Heart left ventricle (tissue), 16 donors: ENCODE results near the gene ISY1. TPM values are rescaled to one million over a fixed set of nuclear protein-coding genes. Genes with fewer than 3 reads are reported as not detected.

ENCODE experiments used
- ATAC-seq, 4 donors: fragments of 200-7000 bp; cut with Tn5 transposase; one replicate each; pipeline ENCODE4 v1.9.1; 2020 to 2022; ENCODE audit warnings: moderate library complexity in 4 of 4, mild to moderate bottlenecking in 3 of 4, moderate number of reproducible peaks in 1 of 4
- DNase-seq, 5 donors: peaks; one replicate each; pipeline ENCODE4 v3.0.0-alpha.2; 2020
- H3K27ac ChIP-seq, 12 donors: fragments of 200-600 bp; sonication (generic) in 4 of 12; one replicate each; pipeline versions ENCODE4 v1.5.0 to v1.8.0; 2016 to 2022; ENCODE audit warnings: mild to moderate bottlenecking in 2 of 12
- H3K27me3 ChIP-seq, 9 donors: fragments of 200-600 bp; sonication (generic) in 2 of 9; one replicate each; pipeline versions ENCODE4 v1.5.1 to v1.8.0; 2016 to 2022; ENCODE audit warnings: mild to moderate bottlenecking in 3 of 9
- H3K36me3 ChIP-seq, 9 donors: fragments of 200-600 bp; sonication (generic) in 2 of 9; one replicate each; pipeline versions ENCODE4 v1.5.0 to v1.8.0; 2018 to 2022; ENCODE audit warnings: mild to moderate bottlenecking in 2 of 9
- H3K4me1 ChIP-seq, 12 donors: fragments of 200-600 bp; sonication (generic) in 4 of 12; one replicate each; pipeline versions ENCODE4 v1.5.0 to v1.8.0; 2016 to 2022; ENCODE audit warnings: mild to moderate bottlenecking in 3 of 12
- H3K4me3 ChIP-seq, 12 donors: fragments of 200-600 bp; sonication (generic) in 4 of 12; one replicate each; pipeline versions ENCODE4 v1.5.0 to v1.8.0; 2017 to 2022; ENCODE audit warnings: mild to moderate bottlenecking in 9 of 12, moderate library complexity in 4 of 12
- H3K9me3 ChIP-seq, 12 donors: fragments of 200-600 bp; sonication (generic) in 4 of 12; one replicate each; pipeline versions ENCODE4 v1.5.0 to v1.8.0; 2016 to 2022; ENCODE audit warnings: mild to moderate bottlenecking in 1 of 12
- CTCF ChIP-seq, 12 donors: fragments of 200-600 bp; sonication (generic) in 4 of 12; IDR thresholded peaks; one replicate each; pipeline versions ENCODE4 v1.5.0 to v1.8.0; 2018 to 2022; ENCODE audit warnings: antibody characterized with exemption in 12 of 12, mild to moderate bottlenecking in 5 of 12
- POLR2A ChIP-seq, 2 donors: fragments of 450-650 bp; IDR thresholded peaks; one replicate each; pipeline ENCODE4 v1.6.1; 2017; ENCODE audit warnings: antibody characterized with exemption in 2 of 2, mild to moderate bottlenecking in 2 of 2, moderate library complexity in 2 of 2
- WGBS, 4 donors: extraction: QIAGEN DNeasy Blood & Tissue Kit in 2 of 4; methylation state at CpG; one replicate each; pipeline versions ENCODE4 v1.1.5 to v1.1.7; 2013 to 2018; 5-methylcytosine and 5-hydroxymethylcytosine counted together
- intact Hi-C, 10 donors: fragments of 100-400 bp; cut with DNase I; formaldehyde crosslinking; loops; one replicate each; pipeline versions ENCODE4 v1.11.1 to v1.14.2; 2022
- polyA plus RNA-seq, 2 donors: library from polyadenylated mRNA; stranded (reverse); fragments of 200-250 nt; gene quantifications; one replicate each; pipeline ENCODE4 v1.2.3, GENCODE V29; 2013
- total RNA-seq, 9 donors: library from RNA; depleted of rRNA in 2 of 9; stranded (reverse); fragments of >200 nt in 2 of 9; fragmentation: NEBNext Ultra II Directional in 3 of 9; extraction: Animal tissue kit (Norgen Biotek cat#: 25700) in 3 of 9; gene quantifications; one replicate each; pipeline versions ENCODE4 v1.1.0 to v1.2.4, GENCODE V29; 2016 to 2023
- donor health status: ischemic (EF 13 %, LVEDD 7.1; RV severe dilation, severe dysfunction).
- donor health status: healthy with polysubstance abuse.
- donor health status: DM: no; HTN: yes; CAD: no.
- donor health status: DM: no; HTN: no; CAD: no.
- donor health status: ischemic (EF 25% LVEDD 6.9; RV normal size, moderate dysfunction).
- donor health status: ischemic (EF 25% LVEDD 5.7; RV mildly dilated, moderate dysfunction).
- donor health status: healthy.
- donor health status: DM: yes; HTN: yes; CAD: no.
- donor health status: ischemic (EF 35%, LVEDD 5.7; RV mildly dilated, moderate dysfunction).
- donor health status: nonischemic (EF 11% LVEDD 7.7; RV severe dilation, severe dysfunction).
- donor health status: DM: yes; HTN: yes; CAD: no.
- donor health status: PGD.
- donor health status: ischemic (EF 29% LVEDD 5.4; RV normal size, mild dysfunction).
- donor health status: nonischemic (EF 23%, LVEDD 6.1; RV moderate dilation, normal function).

The ISY1 gene
- total and polyA plus RNA-seq, 11 donors, result 14.9 to 31.2 (median 24.5) TPM

DNA sequence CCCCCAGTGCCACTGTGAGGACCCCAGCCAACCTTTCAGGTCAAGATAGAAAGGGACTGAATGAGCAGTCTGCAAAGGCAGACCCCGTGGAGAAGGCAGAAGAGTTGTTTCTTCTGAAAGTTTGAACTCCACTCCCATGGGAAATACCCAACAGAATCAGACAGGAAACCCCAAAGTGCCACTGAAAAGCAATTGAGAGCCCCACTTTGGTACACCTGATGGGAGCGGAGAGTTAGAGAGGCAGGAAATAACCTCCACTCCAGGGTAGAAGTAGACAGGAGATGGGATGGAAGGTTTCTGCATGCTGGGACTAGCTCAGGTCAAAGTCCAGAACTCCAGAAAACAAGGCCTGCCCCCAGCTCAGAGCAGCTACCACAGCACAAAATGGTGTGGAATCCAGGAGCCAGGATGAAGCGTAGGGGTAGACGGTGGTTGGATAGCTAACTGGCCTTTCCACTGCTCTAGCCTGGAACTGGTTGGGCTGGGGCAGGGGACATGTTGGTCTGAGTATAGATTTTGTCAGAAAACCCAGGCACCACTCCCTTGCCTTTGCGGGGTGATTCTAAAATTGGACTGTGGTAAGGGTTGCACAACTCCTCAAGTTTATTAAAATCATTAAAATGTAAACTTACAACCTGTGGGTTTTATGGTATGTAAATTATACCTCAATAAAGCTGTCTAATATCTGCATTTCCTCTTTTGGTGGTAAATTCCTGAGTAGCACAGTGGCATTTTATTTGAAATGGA is 37.4 kb downstream of the ISY1 start:
- Histone ChIP-seq H3K36me3 (peaks cover 0 to 19% (median 14%) of the 10 kb centered on the region in 9 donors), H3K4me1 (peaks cover 10 to 26% (median 17%) of the 10 kb centered on the region in 12 donors), H3K27me3 (no peaks in the 10 kb centered on the region), H3K9me3 (no peaks in the 10 kb centered on the region), H3K4me3 (no peak overlapping the region), H3K27ac (peak overlapping the region in 1 of 12 donors; percentile 6)
- DNase-seq (no peak), ATAC-seq (no peak)
- no peak for TF ChIP-seq POLR2A (IDR thresholded peaks at IDR 0.05)
- TF ChIP-seq CTCF (IDR thresholded peaks at IDR 0.05), result no peak
- WGBS, 4 donors, result 66 to 69% (median 67%) methylated on average over 5 of the region's 5 CpGs
- intact Hi-C loops, result loop anchor here in 2 of 10 donors (5.0 kb wide), 2 partner anchors 59 to 71 kb away; partner anchors contain the start of gene CNBP (in 1 of the 2)

- TF ChIP-seq POLR2A (IDR thresholded peaks at IDR 0.05), result no peak
- no peak for TF ChIP-seq CTCF (IDR thresholded peaks at IDR 0.05)
- H3K36me3 ChIP-seq, result peaks cover 0 to 17% (median 14%) of the 10 kb centered on the region in 9 donors
- H3K4me1 ChIP-seq, result peaks cover 10 to 30% (median 19%) of the 10 kb centered on the region in 12 donors
- H3K27ac ChIP-seq, result peak overlapping the region in 11 of 12 donors; percentile 63 to 97 (median 92)
- H3K9me3 ChIP-seq, result no peaks in the 10 kb centered on the region
- peak overlapping the region in 8 of 12 donors; percentile 66 to 97 (median 89) for H3K4me3 ChIP-seq
- H3K27me3 ChIP-seq, result no peaks in the 10 kb centered on the region
- intact Hi-C loops, result loop anchor here in 2 of 10 donors (5.0 kb wide), 2 partner anchors 60 to 70 kb away; partner anchors contain the start of gene CNBP (in 1 of the 2)
- 39 to 45% (median 43%) methylated on average over 14 to 18 of the region's 18 CpGs for WGBS, 4 donors
- ATAC-seq (peak in 2 of 4 donors; percentile 2 to 5), DNase-seq (peak in 1 of 5 donors; percentile 31)
Observed at GRCh38 chr3:129122412-129123011, 38.4 kb downstream of the ISY1 start.

- TF ChIP-seq CTCF (IDR thresholded peaks at IDR 0.05), result no peak
- TF ChIP-seq POLR2A (IDR thresholded peaks at IDR 0.05), result no peak
- Histone ChIP-seq H3K9me3 (no peaks in the 10 kb centered on the region), H3K36me3 (peaks cover 0 to 15% (median 13%) of the 10 kb centered on the region in 9 donors), H3K27ac (peak within 1 kb of the TSS; percentile 73 to 97 (median 92)), H3K4me3 (peak within 1 kb of the TSS; percentile 66 to 97 (median 89)), H3K4me1 (peaks cover 10 to 36% (median 20%) of the 10 kb centered on the region in 12 donors), H3K27me3 (no peaks in the 10 kb centered on the region)
- ATAC-seq (peak; percentile 70 to 90 (median 88)), DNase-seq (peak; percentile 89 to 94 (median 89))
- intact Hi-C loops, result loop anchor here in 3 of 10 donors (2.0 to 5.0 kb wide), 3 partner anchors 60 to 70 kb away; partner anchors contain the start of gene CNBP (in 1 of the 3)
- 2 to 10% (median 4%) methylated on average over 33 to 58 of the region's 60 CpGs for WGBS, 4 donors
Observed at GRCh38 chr3:129121792-129122411, 39.0 kb downstream of the ISY1 start, which contains the start of gene RAB43. RAB43 (minus strand) TSS chr3:129121804; CDS start chr3:129121489, 315 bp downstream.
